HepG2 (cell line): ENCODE data around the gene NOL4L. TPM values are rescaled to one million over a fixed set of nuclear protein-coding genes. Genes with fewer than 3 reads are reported as not detected.

Source experiments
- MTA3 ChIP-seq: sonication (generic); formaldehyde crosslinking; IDR thresholded peaks from 2 replicates; pipeline ENCODE4 v1.4.0; 2020; ENCODE audit warnings: missing genetic modification reagents
- PHB2 ChIP-seq: fragments of 450-650 bp; IDR thresholded peaks from 2 replicates; pipeline ENCODE4 v1.6.1; 2018; ENCODE audit not compliant: partially characterized antibody
- SAP130 ChIP-seq: IDR thresholded peaks from 2 replicates; pipeline ENCODE4 v1.6.1; 2016; ENCODE audit warnings: low read depth
- ZNF143 ChIP-seq: sonication (generic); formaldehyde crosslinking; IDR thresholded peaks from 2 replicates; pipeline ENCODE4 v1.4.0; 2020; ENCODE audit warnings: missing genetic modification reagents
- ZNF713 ChIP-seq: sonication (generic); formaldehyde crosslinking; IDR thresholded peaks from 2 replicates; pipeline ENCODE4 v1.4.0; 2020; ENCODE audit warnings: mild to moderate bottlenecking, missing genetic modification reagents
- ZNF746 ChIP-seq: sonication (generic); formaldehyde crosslinking; IDR thresholded peaks from 2 replicates; pipeline ENCODE4 v1.8.0; 2022; ENCODE audit warnings: mild to moderate bottlenecking, missing genetic modification reagents
- polyA plus RNA-seq, 8 experiments: library from polyadenylated mRNA; depleted of rRNA in 3 of 8; stranded (reverse) in 7 of 8; unstranded in 1 of 8; fragments of >200 nt; fragmentation: Illumina TruSeq in 4 of 8; extraction: Trizol in 4 of 8; gene quantifications; 2 replicates each; pipeline versions ENCODE4 v1.2.1 to v1.2.3, GENCODE V29; 2011 to 2016; ENCODE audit warnings: low read depth in 4 of 8, missing spikeins in 1 of 8, mixed read lengths in 1 of 8; ENCODE audit not compliant: insufficient read depth in 1 of 8
- total RNA-seq, 5 experiments: library from RNA; depleted of rRNA; stranded (reverse); fragments of >200 nt; fragmentation: Illumina TruSeq; extraction: Trizol; gene quantifications; 2 replicates each; pipeline ENCODE4 v1.2.3, GENCODE V29; 2016; ENCODE audit warnings: low read depth in 1 of 5
- TF ChIP-seq, protein P1 (sequence below): sonication (generic); formaldehyde crosslinking; IDR thresholded peaks from 2 replicates; pipeline ENCODE4 v1.4.0; 2020; ENCODE audit warnings: mild to moderate bottlenecking, low read depth, missing genetic modification reagents
- TF ChIP-seq, protein P2 (sequence below): sonication (generic); formaldehyde crosslinking; IDR thresholded peaks from 2 replicates; pipeline ENCODE4 v1.5.1; 2020; ENCODE audit warnings: mild to moderate bottlenecking, moderate library complexity, missing genetic modification reagents
- TF ChIP-seq, protein P3 (sequence below): sonication (generic); IDR thresholded peaks from 2 replicates; pipeline ENCODE4 v1.6.1; 2016; ENCODE audit warnings: low read depth, borderline replicate concordance
- TF ChIP-seq, protein P4 (sequence below): sonication (generic); formaldehyde crosslinking; IDR thresholded peaks from 2 replicates; pipeline ENCODE4 v1.4.0; 2020; ENCODE audit warnings: mild to moderate bottlenecking, missing genetic modification reagents, borderline replicate concordance
- TF ChIP-seq, protein P5 (sequence below): IDR thresholded peaks from 2 replicates; pipeline ENCODE4 v1.6.1; 2016; ENCODE audit warnings: missing compliant biosample characterization, missing genetic modification reagents, borderline replicate concordance
- TF ChIP-seq, protein P6 (sequence below): sonication (generic); formaldehyde crosslinking; IDR thresholded peaks from 2 replicates; pipeline ENCODE4 v1.4.0; 2020; ENCODE audit warnings: missing genetic modification reagents
- TF ChIP-seq, protein P7 (sequence below): IDR thresholded peaks from 2 replicates; pipeline ENCODE4 v1.6.1; 2016; ENCODE audit warnings: missing genetic modification reagents, missing compliant biosample characterization
- TF ChIP-seq, protein P8 (sequence below): sonication (generic); formaldehyde crosslinking; IDR thresholded peaks from 2 replicates; pipeline ENCODE4 v1.5.1; 2020; ENCODE audit warnings: mild to moderate bottlenecking, missing genetic modification reagents, moderate library complexity
- TF ChIP-seq, protein P9 (sequence below): IDR thresholded peaks from 2 replicates; pipeline ENCODE4 v1.6.1; 2018; ENCODE audit warnings: missing genetic modification reagents

The NOL4L gene
- total and polyA plus RNA-seq, 2 of the 13 experiments (the other 11 are each of a cell fraction or from before 2014, with no cell fraction given), result 16.6 to 35.4 TPM

DNA sequence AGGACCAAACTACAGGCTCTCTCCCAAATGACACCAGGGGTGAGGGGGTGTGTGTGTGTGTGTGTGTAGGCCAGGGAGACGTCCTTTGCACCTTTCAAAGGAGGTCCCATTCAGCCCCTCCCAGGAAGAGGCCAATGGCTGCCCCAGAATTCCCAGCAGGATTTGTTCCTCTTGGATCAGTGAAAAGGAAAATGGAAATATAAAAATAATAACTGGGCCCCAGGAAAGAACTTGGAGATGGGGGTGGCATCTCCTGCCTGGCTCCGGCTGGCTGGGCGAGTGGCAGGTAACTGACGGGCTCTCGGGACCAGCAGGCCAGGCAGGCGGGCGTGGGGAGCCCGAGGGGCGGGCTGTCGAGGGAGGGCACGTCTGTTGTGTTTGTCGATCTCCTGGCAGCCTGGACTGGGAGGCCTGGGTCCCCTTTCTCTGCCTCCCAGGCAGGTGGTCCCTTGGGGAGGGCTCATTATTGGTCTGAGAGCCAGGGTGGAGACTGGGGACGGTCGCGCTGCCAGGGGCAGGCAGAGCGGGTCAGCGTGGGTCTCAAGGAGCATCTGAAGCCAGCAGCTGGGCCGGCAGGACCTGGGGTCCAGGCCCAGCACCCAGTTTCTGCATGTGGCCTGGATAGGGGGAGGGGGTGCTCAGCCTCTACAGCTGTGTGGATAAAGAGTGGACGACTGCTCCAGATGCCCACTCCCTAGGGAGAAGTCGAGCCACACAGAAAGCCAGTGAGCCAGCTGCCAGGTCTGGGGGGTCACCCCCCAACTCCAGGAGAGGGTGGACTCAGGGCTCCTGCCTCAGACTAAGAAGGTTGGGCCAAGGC lies 3.1 kb downstream of the NOL4L start (continued):
- TF ChIP-seq, protein P1, sequence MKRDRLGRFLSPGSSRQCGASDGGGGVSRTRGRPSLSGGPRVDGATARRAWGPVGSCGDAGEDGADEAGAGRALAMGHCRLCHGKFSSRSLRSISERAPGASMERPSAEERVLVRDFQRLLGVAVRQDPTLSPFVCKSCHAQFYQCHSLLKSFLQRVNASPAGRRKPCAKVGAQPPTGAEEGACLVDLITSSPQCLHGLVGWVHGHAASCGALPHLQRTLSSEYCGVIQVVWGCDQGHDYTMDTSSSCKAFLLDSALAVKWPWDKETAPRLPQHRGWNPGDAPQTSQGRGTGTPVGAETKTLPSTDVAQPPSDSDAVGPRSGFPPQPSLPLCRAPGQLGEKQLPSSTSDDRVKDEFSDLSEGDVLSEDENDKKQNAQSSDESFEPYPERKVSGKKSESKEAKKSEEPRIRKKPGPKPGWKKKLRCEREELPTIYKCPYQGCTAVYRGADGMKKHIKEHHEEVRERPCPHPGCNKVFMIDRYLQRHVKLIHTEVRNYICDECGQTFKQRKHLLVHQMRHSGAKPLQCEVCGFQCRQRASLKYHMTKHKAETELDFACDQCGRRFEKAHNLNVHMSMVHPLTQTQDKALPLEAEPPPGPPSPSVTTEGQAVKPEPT (CRISPR knock-in tag), result no peak; the same call in 1 of the 2 replicates
- TF ChIP-seq MTA3 (0 out of 2 replicates have a peak, but pooled peaks have one; percentile 35), SAP130 (CRISPR knock-in tag) (peak; percentile 42), PHB2 (no peak), ZNF713 (0 out of 2 replicates have a peak, but pooled peaks have one; percentile 23), ZNF746 (CRISPR knock-in tag) (peak; percentile 90), ZNF143 (peak; percentile 41; the same call in 1 of the 2 replicates)
- TF ChIP-seq, protein P2, sequence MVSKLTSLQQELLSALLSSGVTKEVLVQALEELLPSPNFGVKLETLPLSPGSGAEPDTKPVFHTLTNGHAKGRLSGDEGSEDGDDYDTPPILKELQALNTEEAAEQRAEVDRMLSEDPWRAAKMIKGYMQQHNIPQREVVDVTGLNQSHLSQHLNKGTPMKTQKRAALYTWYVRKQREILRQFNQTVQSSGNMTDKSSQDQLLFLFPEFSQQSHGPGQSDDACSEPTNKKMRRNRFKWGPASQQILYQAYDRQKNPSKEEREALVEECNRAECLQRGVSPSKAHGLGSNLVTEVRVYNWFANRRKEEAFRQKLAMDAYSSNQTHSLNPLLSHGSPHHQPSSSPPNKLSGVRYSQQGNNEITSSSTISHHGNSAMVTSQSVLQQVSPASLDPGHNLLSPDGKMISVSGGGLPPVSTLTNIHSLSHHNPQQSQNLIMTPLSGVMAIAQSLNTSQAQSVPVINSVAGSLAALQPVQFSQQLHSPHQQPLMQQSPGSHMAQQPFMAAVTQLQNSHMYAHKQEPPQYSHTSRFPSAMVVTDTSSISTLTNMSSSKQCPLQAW (CRISPR knock-in tag), result no peak; the same call in 1 of the 2 replicates
- TF ChIP-seq, protein P3, sequence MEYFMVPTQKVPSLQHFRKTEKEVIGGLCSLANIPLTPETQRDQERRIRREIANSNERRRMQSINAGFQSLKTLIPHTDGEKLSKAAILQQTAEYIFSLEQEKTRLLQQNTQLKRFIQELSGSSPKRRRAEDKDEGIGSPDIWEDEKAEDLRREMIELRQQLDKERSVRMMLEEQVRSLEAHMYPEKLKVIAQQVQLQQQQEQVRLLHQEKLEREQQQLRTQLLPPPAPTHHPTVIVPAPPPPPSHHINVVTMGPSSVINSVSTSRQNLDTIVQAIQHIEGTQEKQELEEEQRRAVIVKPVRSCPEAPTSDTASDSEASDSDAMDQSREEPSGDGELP, result peak; percentile 18; the same call in 1 of the 2 replicates
- TF ChIP-seq, protein P4, sequence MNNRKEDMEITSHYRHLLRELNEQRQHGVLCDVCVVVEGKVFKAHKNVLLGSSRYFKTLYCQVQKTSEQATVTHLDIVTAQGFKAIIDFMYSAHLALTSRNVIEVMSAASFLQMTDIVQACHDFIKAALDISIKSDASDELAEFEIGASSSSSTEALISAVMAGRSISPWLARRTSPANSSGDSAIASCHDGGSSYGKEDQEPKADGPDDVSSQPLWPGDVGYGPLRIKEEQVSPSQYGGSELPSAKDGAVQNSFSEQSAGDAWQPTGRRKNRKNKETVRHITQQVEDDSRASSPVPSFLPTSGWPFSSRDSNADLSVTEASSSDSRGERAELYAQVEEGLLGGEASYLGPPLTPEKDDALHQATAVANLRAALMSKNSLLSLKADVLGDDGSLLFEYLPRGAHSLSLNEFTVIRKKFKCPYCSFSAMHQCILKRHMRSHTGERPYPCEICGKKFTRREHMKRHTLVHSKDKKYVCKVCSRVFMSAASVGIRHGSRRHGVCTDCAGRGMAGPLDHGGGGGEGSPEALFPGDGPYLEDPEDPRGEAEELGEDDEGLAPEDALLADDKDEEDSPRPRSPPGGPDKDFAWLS (CRISPR knock-in tag), result peak; percentile 10; the same call in 1 of the 2 replicates
- TF ChIP-seq, protein P5, sequence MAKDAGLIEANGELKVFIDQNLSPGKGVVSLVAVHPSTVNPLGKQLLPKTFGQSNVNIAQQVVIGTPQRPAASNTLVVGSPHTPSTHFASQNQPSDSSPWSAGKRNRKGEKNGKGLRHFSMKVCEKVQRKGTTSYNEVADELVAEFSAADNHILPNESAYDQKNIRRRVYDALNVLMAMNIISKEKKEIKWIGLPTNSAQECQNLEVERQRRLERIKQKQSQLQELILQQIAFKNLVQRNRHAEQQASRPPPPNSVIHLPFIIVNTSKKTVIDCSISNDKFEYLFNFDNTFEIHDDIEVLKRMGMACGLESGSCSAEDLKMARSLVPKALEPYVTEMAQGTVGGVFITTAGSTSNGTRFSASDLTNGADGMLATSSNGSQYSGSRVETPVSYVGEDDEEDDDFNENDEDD, result peak; percentile 12; the same call in 1 of the 2 replicates
- TF ChIP-seq, protein P6, sequence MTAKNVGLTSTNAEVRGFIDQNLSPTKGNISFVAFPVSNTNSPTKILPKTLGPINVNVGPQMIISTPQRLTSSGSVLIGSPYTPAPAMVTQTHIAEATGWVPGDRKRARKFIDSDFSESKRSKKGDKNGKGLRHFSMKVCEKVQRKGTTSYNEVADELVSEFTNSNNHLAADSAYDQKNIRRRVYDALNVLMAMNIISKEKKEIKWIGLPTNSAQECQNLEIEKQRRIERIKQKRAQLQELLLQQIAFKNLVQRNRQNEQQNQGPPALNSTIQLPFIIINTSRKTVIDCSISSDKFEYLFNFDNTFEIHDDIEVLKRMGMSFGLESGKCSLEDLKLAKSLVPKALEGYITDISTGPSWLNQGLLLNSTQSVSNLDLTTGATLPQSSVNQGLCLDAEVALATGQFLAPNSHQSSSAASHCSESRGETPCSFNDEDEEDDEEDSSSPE, result peak; percentile 13; the same call in 1 of the 2 replicates
- TF ChIP-seq, protein P7, sequence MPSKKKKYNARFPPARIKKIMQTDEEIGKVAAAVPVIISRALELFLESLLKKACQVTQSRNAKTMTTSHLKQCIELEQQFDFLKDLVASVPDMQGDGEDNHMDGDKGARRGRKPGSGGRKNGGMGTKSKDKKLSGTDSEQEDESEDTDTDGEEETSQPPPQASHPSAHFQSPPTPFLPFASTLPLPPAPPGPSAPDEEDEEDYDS (CRISPR knock-in tag), result no peak
- TF ChIP-seq, protein P8, sequence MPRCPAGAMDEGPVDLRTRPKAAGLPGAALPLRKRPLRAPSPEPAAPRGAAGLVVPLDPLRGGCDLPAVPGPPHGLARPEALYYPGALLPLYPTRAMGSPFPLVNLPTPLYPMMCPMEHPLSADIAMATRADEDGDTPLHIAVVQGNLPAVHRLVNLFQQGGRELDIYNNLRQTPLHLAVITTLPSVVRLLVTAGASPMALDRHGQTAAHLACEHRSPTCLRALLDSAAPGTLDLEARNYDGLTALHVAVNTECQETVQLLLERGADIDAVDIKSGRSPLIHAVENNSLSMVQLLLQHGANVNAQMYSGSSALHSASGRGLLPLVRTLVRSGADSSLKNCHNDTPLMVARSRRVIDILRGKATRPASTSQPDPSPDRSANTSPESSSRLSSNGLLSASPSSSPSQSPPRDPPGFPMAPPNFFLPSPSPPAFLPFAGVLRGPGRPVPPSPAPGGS (CRISPR knock-in tag), result peak; percentile 69; the same call in 1 of the 2 replicates
- TF ChIP-seq, protein P9, sequence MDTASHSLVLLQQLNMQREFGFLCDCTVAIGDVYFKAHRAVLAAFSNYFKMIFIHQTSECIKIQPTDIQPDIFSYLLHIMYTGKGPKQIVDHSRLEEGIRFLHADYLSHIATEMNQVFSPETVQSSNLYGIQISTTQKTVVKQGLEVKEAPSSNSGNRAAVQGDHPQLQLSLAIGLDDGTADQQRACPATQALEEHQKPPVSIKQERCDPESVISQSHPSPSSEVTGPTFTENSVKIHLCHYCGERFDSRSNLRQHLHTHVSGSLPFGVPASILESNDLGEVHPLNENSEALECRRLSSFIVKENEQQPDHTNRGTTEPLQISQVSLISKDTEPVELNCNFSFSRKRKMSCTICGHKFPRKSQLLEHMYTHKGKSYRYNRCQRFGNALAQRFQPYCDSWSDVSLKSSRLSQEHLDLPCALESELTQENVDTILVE (CRISPR knock-in tag), result 0 out of 2 replicates have a peak, but pooled peaks have one; percentile 20
